SK-N-SH treated with all-trans-retinoic acid at 6 μM for 48 hours (cell line): ENCODE measurements around the gene CHERP.

Experiments used
- ATAC-seq: fragments of 200-7000 bp; cut with Tn5 transposase; 3 replicates; pipeline ENCODE4 v1.9.1; 2020; ENCODE audit warnings: mild to moderate bottlenecking, moderate library complexity
- ARNTL ChIP-seq: fragments of 450-650 bp; formaldehyde crosslinking; IDR thresholded peaks from 2 replicates; pipeline ENCODE4 v1.5.0; 2020; ENCODE audit warnings: low read depth, mild to moderate bottlenecking, moderate library complexity, borderline replicate concordance
- BACH2 ChIP-seq: fragments of 250-450 bp; sonication (Bioruptor Pico); IDR thresholded peaks from 2 replicates; pipeline ENCODE4 v1.9.0; 2021; ENCODE audit warnings: mild to moderate bottlenecking, borderline replicate concordance
- CSDC2 ChIP-seq: fragments of 250-450 bp; sonication (Bioruptor Pico); IDR thresholded peaks from 2 replicates; pipeline ENCODE4 v1.5.0; 2020; ENCODE audit warnings: mild to moderate bottlenecking, moderate library complexity
- ESRRG ChIP-seq: fragments of 250-450 bp; sonication (Bioruptor Pico); IDR thresholded peaks from 2 replicates; pipeline ENCODE4 v1.6.1; 2021; ENCODE audit warnings: mild to moderate bottlenecking
- ISL1 ChIP-seq: fragments of 250-450 bp; sonication (Bioruptor Pico); IDR thresholded peaks from 2 replicates; pipeline ENCODE4 v2.1.2; 2022; ENCODE audit warnings: mild to moderate bottlenecking, moderate library complexity
- OSR1 ChIP-seq: fragments of 250-450 bp; sonication (Bioruptor Pico); IDR thresholded peaks from 2 replicates; pipeline ENCODE4 v1.8.0; 2022; ENCODE audit warnings: moderate library complexity, mild to moderate bottlenecking, inconsistent platforms
- PATZ1 ChIP-seq: fragments of 250-450 bp; sonication (Bioruptor Pico); IDR thresholded peaks from 2 replicates; pipeline ENCODE4 v1.8.0; 2020; ENCODE audit warnings: mild to moderate bottlenecking, moderate library complexity, borderline replicate concordance
- RARB ChIP-seq: fragments of 250-450 bp; sonication (Bioruptor Pico); IDR thresholded peaks from 2 replicates; pipeline ENCODE4 v1.8.0; 2021; ENCODE audit warnings: mild to moderate bottlenecking, moderate library complexity
- SNAI2 ChIP-seq: fragments of 250-450 bp; sonication (Bioruptor Pico); IDR thresholded peaks from 2 replicates; pipeline ENCODE4 v1.5.0; 2020; ENCODE audit warnings: mild to moderate bottlenecking, moderate library complexity
- TCF4 ChIP-seq: fragments of 250-450 bp; sonication (Bioruptor Pico); IDR thresholded peaks from 2 replicates; pipeline ENCODE4 v1.8.0; 2021; ENCODE audit warnings: mild to moderate bottlenecking, moderate library complexity, borderline replicate concordance
- TOX ChIP-seq: fragments of 250-450 bp; sonication (Bioruptor Pico); IDR thresholded peaks from 2 replicates; pipeline ENCODE4 v1.8.0; 2021; ENCODE audit warnings: mild to moderate bottlenecking, moderate library complexity, borderline replicate concordance
- ZC3H10 ChIP-seq: fragments of 250-450 bp; sonication (Bioruptor Pico); IDR thresholded peaks from 2 replicates; pipeline ENCODE4 v1.5.1; 2021; ENCODE audit warnings: mild to moderate bottlenecking, moderate library complexity
- ZFP30 ChIP-seq: fragments of 450-650 bp; formaldehyde crosslinking; IDR thresholded peaks from 2 replicates; pipeline ENCODE4 v1.5.0; 2022; ENCODE audit warnings: mild to moderate bottlenecking, moderate library complexity
- ZNF565 ChIP-seq: fragments of 450-650 bp; formaldehyde crosslinking; conservative IDR thresholded peaks from 2 replicates; pipeline ENCODE4 v1.5.0; 2020; ENCODE audit warnings: low read depth, mild to moderate bottlenecking, moderate library complexity
- ZNF8 ChIP-seq: fragments of 450-650 bp; formaldehyde crosslinking; IDR thresholded peaks from 2 replicates; pipeline ENCODE4 v1.5.0; 2020; ENCODE audit warnings: mild to moderate bottlenecking, moderate library complexity
- TF ChIP-seq, protein P1 (sequence below): fragments of 250-450 bp; sonication (Bioruptor Pico); IDR thresholded peaks from 2 replicates; pipeline ENCODE4 v1.5.1; 2021; ENCODE audit warnings: mild to moderate bottlenecking, moderate library complexity
- TF ChIP-seq, protein P2 (sequence below): fragments of 250-450 bp; sonication (Bioruptor Pico); IDR thresholded peaks from 2 replicates; pipeline ENCODE4 v1.8.0; 2021; ENCODE audit warnings: low read depth, mild to moderate bottlenecking, moderate library complexity, borderline replicate concordance
- TF ChIP-seq, protein P3 (sequence below): fragments of 250-450 bp; sonication (Bioruptor Pico); IDR thresholded peaks from 2 replicates; pipeline ENCODE4 v1.5.0; 2020; ENCODE audit warnings: mild to moderate bottlenecking, moderate library complexity
- TF ChIP-seq, protein P4 (sequence below): fragments of 250-450 bp; sonication (Bioruptor Pico); IDR thresholded peaks from 2 replicates; pipeline ENCODE4 v1.5.1; 2020; ENCODE audit warnings: low read depth, mild to moderate bottlenecking, moderate library complexity

The CHERP gene

DNA sequence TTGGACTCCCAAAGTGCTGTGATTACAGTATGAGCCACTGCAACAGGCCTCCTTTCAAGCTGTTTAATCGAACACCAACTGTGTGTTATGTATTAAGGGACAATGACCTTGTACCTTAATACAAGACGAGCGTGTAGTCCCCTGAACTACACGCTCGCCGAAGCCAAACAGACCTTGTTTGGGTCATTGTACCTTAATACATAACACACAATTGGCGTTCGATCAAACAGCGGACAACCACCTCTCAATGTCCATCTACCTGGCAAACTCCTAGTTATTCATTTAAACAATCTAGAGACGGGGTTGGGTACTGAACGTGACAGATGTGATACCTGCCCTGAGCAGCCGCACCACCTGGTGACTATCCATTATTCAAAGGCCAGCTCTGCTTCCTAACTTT lies 1.3 kb downstream of the CHERP start:
- TF ChIP-seq ZNF565 (CRISPR knock-in tag): no peak
- TF ChIP-seq BACH2: no peak
- TF ChIP-seq, protein P1, sequence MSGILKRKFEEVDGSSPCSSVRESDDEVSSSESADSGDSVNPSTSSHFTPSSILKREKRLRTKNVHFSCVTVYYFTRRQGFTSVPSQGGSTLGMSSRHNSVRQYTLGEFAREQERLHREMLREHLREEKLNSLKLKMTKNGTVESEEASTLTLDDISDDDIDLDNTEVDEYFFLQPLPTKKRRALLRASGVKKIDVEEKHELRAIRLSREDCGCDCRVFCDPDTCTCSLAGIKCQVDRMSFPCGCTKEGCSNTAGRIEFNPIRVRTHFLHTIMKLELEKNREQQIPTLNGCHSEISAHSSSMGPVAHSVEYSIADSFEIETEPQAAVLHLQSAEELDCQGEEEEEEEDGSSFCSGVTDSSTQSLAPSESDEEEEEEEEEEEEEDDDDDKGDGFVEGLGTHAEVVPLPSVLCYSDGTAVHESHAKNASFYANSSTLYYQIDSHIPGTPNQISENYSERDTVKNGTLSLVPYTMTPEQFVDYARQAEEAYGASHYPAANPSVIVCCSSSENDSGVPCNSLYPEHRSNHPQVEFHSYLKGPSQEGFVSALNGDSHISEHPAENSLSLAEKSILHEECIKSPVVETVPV (CRISPR knock-in tag): no peak
- TF ChIP-seq OSR1 (CRISPR knock-in tag): no peak
- TF ChIP-seq, protein P2, sequence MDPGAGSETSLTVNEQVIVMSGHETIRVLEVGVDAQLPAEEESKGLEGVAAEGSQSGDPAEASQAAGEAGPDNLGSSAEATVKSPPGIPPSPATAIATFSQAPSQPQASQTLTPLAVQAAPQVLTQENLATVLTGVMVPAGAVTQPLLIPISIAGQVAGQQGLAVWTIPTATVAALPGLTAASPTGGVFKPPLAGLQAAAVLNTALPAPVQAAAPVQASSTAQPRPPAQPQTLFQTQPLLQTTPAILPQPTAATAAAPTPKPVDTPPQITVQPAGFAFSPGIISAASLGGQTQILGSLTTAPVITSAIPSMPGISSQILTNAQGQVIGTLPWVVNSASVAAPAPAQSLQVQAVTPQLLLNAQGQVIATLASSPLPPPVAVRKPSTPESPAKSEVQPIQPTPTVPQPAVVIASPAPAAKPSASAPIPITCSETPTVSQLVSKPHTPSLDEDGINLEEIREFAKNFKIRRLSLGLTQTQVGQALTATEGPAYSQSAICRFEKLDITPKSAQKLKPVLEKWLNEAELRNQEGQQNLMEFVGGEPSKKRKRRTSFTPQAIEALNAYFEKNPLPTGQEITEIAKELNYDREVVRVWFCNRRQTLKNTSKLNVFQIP: no peak
- TF ChIP-seq, all 23 proteins: peak for 0
- ATAC-seq: no peak

DNA sequence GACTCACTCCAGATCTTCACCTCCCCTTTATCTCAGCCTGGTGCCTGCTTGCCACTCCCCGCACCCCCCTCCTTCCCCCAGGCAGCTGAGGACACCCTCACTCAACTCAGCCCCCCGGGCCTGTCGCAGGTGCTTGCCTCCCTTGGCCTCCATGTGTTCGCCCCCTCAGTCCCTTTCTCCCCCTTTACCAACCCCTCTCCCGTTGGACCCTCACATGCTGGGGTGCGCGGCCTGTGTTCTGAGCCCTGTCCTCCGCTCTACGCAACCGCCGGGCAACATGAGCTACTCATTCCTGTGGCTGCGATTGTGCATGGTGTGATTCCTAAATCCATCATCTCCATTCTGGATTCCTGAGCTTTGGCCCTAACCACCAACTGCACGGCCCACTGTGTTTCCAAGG lies 5.1 kb downstream of the CHERP start:
- no peak for ATAC-seq
- TF ChIP-seq ZC3H10 (CRISPR knock-in tag) (no peak), ARNTL (CRISPR knock-in tag) (no peak), BACH2 (no peak), TCF4 (CRISPR knock-in tag) (no peak), OSR1 (CRISPR knock-in tag) (no peak), PATZ1 (no peak), ZNF8 (no peak), ISL1 (CRISPR knock-in tag) (no peak), CSDC2 (CRISPR knock-in tag) (no peak), ESRRG (no peak), RARB (CRISPR knock-in tag) (no peak), ZNF565 (CRISPR knock-in tag) (no peak), ZFP30 (CRISPR knock-in tag) (no peak), SNAI2 (no peak), TOX (CRISPR knock-in tag) (no peak)
- TF ChIP-seq, protein P2: no peak
- TF ChIP-seq, protein P3, sequence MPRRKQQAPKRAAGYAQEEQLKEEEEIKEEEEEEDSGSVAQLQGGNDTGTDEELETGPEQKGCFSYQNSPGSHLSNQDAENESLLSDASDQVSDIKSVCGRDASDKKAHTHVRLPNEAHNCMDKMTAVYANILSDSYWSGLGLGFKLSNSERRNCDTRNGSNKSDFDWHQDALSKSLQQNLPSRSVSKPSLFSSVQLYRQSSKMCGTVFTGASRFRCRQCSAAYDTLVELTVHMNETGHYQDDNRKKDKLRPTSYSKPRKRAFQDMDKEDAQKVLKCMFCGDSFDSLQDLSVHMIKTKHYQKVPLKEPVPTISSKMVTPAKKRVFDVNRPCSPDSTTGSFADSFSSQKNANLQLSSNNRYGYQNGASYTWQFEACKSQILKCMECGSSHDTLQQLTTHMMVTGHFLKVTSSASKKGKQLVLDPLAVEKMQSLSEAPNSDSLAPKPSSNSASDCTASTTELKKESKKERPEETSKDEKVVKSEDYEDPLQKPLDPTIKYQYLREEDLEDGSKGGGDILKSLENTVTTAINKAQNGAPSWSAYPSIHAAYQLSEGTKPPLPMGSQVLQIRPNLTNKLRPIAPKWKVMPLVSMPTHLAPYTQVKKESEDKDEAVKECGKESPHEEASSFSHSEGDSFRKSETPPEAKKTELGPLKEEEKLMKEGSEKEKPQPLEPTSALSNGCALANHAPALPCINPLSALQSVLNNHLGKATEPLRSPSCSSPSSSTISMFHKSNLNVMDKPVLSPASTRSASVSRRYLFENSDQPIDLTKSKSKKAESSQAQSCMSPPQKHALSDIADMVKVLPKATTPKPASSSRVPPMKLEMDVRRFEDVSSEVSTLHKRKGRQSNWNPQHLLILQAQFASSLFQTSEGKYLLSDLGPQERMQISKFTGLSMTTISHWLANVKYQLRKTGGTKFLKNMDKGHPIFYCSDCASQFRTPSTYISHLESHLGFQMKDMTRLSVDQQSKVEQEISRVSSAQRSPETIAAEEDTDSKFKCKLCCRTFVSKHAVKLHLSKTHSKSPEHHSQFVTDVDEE (CRISPR knock-in tag): no peak
- TF ChIP-seq, protein P1 (CRISPR knock-in tag): no peak
- TF ChIP-seq, protein P4, sequence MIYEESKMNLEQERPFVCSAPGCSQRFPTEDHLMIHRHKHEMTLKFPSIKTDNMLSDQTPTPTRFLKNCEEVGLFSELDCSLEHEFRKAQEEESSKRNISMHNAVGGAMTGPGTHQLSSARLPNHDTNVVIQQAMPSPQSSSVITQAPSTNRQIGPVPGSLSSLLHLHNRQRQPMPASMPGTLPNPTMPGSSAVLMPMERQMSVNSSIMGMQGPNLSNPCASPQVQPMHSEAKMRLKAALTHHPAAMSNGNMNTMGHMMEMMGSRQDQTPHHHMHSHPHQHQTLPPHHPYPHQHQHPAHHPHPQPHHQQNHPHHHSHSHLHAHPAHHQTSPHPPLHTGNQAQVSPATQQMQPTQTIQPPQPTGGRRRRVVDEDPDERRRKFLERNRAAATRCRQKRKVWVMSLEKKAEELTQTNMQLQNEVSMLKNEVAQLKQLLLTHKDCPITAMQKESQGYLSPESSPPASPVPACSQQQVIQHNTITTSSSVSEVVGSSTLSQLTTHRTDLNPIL (CRISPR knock-in tag): no peak
